Uterus (tissue), 2 donors: ENCODE data around the gene TMC4.

ENCODE experiments used
- CTCF ChIP-seq, 4 experiments: fragments of 200-600 bp in 2 of 4; fragments of 450-650 bp in 2 of 4; sonication (generic) in 2 of 4; IDR thresholded peaks; one replicate each; pipeline ENCODE4 v1.5.1; 2016 to 2019; ENCODE audit warnings: antibody characterized with exemption in 4 of 4, mild to moderate bottlenecking in 2 of 4, moderate library complexity in 1 of 4
- POLR2A ChIP-seq, 2 donors: fragments of 450-650 bp; IDR thresholded peaks; one replicate each; pipeline ENCODE4 v1.6.1; 2016; ENCODE audit warnings: antibody characterized with exemption in 2 of 2, mild to moderate bottlenecking in 1 of 2, moderate library complexity in 1 of 2

DNA sequence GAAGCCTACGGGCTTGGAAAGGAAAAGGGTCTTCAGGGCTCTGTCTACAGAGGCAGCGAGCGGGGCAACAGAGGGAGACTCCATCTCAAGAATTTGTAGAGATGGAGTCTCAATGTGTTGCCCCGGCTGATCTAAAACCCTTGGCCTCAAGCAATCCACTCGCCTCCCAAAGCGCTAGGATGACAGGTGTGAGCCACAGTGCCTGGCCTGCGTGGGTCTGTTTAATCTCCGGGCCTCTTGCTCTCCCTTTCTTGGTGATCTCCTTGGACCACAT lies 35.8 kb upstream of the TMC4 start:
- no peak for TF ChIP-seq CTCF (IDR thresholded peaks at IDR 0.05)
- TF ChIP-seq POLR2A (IDR thresholded peaks at IDR 0.05), result no peak
